Activated gamma-delta T cell treated with anti-CD3 and anti-CD28 coated beads, Interleukin-2, amount 50 U/mL, for 16 hours (primary cell): Measurements from ENCODE around the gene MEGF6.

Experiments
- DNase-seq: peaks from one replicate; pipeline ENCODE4 v3.0.0-alpha.2; 2020; ENCODE audit warnings: low read depth

The MEGF6 gene

GRCh38 chr1:3468236-3469103 is 142.8 kb downstream of the MEGF6 start:
- DNase-seq: no peak

GRCh38 chr1:3467096-3468036 is 143.9 kb downstream of the MEGF6 start:
- DNase-seq: no peak

GRCh38 chr1:3466366-3467075 is 144.8 kb downstream of the MEGF6 start:
- DNase-seq: no peak

GRCh38 chr1:3465935-3466321 is 145.4 kb downstream of the MEGF6 start:
- DNase-seq: no peak

DNA sequence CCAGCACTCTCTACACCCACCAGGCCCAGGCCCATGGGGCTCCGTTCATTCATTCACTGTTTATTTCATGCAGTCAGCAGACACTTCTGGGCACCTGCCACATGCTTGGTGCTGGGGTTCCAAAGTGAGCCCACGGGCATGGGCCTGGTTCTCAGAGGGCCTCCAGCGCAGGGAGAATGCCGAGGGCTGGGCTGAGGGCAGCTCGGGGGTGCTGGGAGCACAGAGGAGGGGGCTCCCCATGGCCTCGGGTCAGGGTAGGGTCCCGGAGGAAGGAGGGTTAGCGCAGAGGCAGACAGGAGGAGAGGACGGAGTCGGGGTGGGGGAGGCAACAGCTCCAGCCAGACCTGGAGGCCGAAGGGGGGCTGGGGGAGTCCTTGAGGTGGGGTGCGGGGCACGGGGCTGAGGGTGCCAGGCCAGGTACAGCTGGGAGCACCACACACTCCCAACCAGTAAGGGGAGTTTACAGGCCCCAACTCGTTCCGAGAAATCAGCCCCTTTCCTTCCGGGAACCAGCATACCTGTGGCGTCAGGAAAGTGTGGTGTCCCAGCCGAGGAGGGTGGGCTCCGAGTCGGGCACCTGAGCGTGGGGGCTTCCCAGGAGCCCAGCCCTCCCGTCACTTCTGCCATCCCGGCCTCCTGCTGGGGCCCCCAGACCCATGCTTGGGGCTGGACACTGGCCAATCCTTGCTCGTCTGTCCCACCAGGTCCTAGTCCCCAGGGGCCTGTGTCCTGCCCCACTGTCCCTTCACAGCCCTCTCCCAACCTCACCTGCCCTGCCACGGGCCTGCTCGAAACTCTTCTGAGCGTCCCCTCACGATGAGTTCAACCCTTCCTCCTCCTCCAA is 146.0 kb downstream of the MEGF6 start:
- no peak for DNase-seq

DNA sequence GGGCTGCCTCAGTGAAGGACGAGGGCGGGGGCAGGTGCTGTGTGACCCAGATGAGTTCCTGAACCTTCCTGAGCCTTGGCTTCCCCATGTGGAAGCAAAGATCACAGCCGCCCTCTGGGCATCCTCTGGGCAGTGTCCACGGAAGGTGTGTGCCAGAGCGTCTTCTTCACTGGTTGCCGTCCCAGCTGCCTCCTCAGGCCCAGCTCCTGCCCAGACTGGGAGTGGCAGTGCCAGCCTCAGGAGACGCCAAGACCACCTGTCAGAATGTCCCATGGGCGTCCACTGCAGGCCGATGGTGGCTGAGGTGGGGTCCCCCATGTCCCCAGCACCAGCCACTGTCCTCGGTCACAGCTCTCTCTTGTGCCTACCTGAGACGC is 146.7 kb downstream of the MEGF6 start:
- DNase-seq: no peak

- DNase-seq: no peak
Measured at GRCh38 chr1:3463891-3464648, 147.2 kb downstream of the MEGF6 start.

DNA sequence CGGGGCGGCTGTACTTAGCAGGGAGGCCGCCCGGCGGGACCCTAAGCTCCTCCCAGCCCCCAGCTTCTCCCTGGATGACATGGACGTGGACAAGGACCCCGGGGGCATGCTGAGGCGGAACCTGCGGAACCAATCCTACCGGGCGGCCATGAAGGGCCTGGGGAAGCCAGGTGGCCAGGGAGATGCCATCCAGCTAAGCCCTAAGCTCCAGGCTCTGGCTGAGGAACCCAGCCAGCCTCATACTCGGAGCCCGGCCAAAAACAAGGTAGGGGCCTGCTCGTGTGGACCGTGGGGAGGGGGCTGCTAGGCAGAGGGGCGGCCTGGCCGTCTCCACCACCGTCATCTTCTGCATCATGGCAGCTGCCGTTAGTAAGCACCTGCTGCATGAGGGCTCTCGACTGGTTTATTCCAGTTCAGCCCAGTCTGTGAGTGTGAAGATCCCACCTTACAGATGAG is 147.9 kb downstream of the MEGF6 start:
- DNase-seq: no peak

- no peak for DNase-seq
Measured at GRCh38 chr1:3463013-3463385, 148.3 kb downstream of the MEGF6 start.

GRCh38 chr1:3462356-3463012 is 148.8 kb downstream of the MEGF6 start:
- no peak for DNase-seq

GRCh38 chr1:3461934-3462275 is 149.4 kb downstream of the MEGF6 start:
- DNase-seq: no peak

DNA sequence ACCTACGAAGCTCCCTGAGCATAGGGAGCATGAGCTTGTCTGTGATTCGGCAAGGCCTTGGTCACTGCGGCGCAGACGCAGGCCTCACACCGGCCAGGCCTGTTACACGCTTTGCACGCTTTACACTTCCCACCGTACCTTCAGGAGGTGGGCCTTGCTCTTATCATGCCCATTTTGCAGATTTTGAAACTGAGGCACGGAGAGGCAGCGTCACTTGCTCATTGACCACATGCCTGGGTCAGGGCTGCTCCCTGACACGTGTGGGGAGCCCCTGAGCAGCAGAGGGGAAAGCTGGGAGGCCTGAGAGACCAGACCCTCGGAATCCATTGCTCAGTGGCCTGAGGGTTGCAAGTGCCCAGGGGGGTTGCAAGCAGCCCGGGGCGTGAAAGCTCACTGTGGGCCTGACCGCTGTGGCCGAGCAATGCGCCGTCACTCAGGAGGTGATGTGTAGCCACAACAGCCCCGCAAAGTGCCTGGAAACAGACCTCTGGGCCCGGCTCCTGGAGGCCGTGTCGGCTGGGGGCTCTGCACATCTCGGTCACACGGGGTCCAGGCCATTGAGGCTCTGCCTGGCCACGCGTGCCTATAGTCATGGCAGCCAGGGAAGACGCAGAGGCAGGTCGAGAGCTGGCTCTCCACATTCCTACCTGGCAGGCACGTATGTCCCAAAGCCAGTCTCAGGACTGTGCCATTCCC is 149.9 kb downstream of the MEGF6 start:
- no peak for DNase-seq

DNA sequence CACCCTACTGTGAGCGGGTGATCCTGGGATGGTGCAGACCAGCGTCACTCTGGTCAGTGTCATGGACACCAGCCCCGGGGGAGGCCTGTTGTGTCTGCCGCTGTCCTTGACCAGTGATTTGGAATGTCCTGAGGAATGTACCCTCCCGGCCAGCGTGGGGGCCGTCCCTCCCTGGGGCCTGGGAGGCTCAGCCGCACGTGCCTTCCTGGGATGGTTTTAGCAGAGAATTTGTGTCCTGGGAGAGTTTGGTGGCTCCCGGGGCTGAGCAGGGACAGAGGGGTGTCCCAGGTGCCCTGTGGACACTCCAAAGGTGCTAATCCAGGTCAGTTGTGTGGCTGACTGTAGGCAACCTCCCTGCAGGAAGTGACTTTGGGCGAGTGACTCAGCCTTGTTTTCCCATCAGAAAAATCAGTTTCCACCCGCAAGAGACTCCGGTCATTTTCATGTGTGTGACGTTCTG is 150.6 kb downstream of the MEGF6 start:
- DNase-seq: no peak

GRCh38 chr1:3459940-3460671 is 151.2 kb downstream of the MEGF6 start:
- no peak for DNase-seq

DNA sequence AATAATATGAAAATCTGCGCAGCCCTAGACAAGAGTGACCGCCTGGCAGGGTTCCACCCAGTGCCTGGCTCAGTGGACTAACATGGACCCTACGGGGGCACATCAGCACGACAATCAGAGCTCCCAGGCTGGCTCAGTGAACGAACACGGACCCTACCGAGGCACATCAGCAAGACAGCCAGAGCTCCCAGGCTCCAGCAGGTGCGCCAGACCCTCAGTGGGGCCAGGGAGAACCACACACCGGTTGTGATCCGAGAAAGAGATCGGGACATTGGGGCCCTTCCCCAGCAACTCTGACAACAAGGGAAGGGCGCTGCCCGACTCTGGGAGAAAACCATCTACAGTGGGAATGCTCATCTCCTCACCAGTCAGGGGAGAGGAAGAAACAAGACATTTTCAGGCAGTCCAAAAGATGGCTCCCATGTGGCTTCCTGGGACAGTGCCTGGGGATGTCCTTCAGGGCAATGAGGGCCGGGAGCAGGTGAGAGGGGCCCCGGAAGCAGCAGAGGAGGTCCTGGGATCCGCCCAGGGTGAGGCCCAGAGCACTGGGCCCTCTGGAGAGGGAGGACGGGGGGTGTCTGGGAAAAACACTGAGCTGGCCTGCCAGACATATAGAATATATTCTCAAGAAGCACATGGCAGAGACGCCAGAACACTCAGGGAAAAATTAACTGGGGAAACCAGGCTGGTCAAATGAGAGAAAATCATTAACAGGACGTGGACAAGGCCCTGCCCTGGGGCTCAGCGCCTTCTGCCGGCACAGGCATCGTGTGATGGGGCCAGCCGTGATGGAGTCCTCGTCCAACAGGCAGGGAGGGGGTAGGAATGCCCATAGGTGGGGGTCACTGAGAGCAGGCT is 152.0 kb downstream of the MEGF6 start:
- DNase-seq: no peak

- DNase-seq: no peak
Measured at GRCh38 chr1:3457910-3458883, 153.1 kb downstream of the MEGF6 start.
